Rectal smooth muscle tissue (tissue), 1 donor: ENCODE data around the gene SPATA21.
"Not testable (repeated sequence)": the region's sequence is repeated elsewhere in the genome, so short reads cannot be mapped to it uniquely, and the experiment has no call there.

Experiments used
- H3K27ac ChIP-seq: one replicate; pipeline ENCODE4 v1.7.0; 2013; ENCODE audit warnings: low read depth, low read length, inconsistent platforms
- H3K27me3 ChIP-seq: one replicate; pipeline ENCODE4 v1.7.0; 2013; ENCODE audit warnings: low read length; ENCODE audit not compliant: control insufficient read depth, insufficient read depth
- H3K36me3 ChIP-seq: one replicate; pipeline ENCODE4 v1.7.0; 2013; ENCODE audit warnings: low read length; ENCODE audit not compliant: control insufficient read depth, insufficient read depth
- H3K4me1 ChIP-seq: one replicate; pipeline ENCODE4 v1.7.0; 2013; ENCODE audit warnings: low read length; ENCODE audit not compliant: control insufficient read depth, insufficient read depth
- H3K4me3 ChIP-seq: one replicate; pipeline ENCODE4 v1.7.0; 2013; ENCODE audit warnings: low read length
- H3K9ac ChIP-seq: one replicate; pipeline ENCODE4 v1.7.0; 2013; ENCODE audit warnings: low read length

Gene SPATA21

GRCh38 chr1:16367258-16367967, 69.8 kb downstream of the SPATA21 start:
- H3K4me3 ChIP-seq = peak overlapping the region; percentile 86
- H3K4me1 ChIP-seq = peaks cover 14% of the 10 kb centered on the region
- H3K27ac ChIP-seq = peak overlapping the region; percentile 98
- peak overlapping the region; percentile 86 for H3K9ac ChIP-seq
- no peaks in the 10 kb centered on the region for H3K36me3 ChIP-seq
- no peaks in the 10 kb centered on the region for H3K27me3 ChIP-seq

- Histone ChIP-seq H3K4me3 (peak within 1 kb of the TSS; percentile 86), H3K27ac (peak within 1 kb of the TSS; percentile 98), H3K9ac (peak within 1 kb of the TSS; percentile 86), H3K4me1 (peaks cover 14% of the 10 kb centered on the region), H3K36me3 (no peaks in the 10 kb centered on the region), H3K27me3 (no peaks in the 10 kb centered on the region)
These were observed 70.4 kb downstream of the SPATA21 start, which contains the start of gene SZRD1 for GRCh38 chr1:16366722-16367257. Gene SZRD1, plus strand, starts transcription at chr1:16367242. Its CDS starts 16 bp downstream, at chr1:16367258.

GRCh38 chr1:16365146-16365498, 72.1 kb downstream of the SPATA21 start:
- not testable (repeated sequence) for H3K27ac ChIP-seq, H3K9ac ChIP-seq, H3K4me3 ChIP-seq, H3K36me3 ChIP-seq, H3K27me3 ChIP-seq
- peaks cover 14% of the 10 kb centered on the region for H3K4me1 ChIP-seq

- no peaks in the 10 kb centered on the region for H3K27me3 ChIP-seq
- no peak overlapping the region for H3K27ac ChIP-seq
- H3K9ac ChIP-seq = no peak overlapping the region
- H3K4me3 ChIP-seq = no peak overlapping the region
- peaks cover 5% of the 10 kb centered on the region for H3K4me1 ChIP-seq
- no peaks in the 10 kb centered on the region for H3K36me3 ChIP-seq
These were observed 80.4 kb downstream of the SPATA21 start for GRCh38 chr1:16356867-16357266.

DNA sequence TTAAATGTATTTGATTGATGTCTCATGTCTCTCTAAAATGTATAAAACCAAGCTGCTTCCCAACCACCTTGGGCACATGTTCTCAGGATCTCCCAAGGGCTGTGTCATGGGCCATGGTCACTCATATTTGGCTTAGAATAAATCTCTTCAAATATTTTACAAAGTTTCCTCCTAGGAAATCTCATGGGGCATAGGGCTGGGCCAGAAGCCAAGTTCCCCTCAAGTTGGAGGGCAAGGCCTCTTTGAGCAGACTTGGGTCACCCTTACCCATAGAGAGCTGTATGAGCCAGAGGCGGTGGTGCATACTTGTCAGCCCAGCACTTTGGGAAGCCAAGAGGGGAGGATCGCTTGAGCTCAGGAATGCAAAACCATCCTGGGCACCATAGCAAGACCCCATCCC, 82.6 kb downstream of the SPATA21 start:
- Histone ChIP-seq H3K4me3 (no peak overlapping the region), H3K4me1 (peaks cover 12% of the 10 kb centered on the region), H3K9ac (no peak overlapping the region), H3K36me3 (no peaks in the 10 kb centered on the region), H3K27me3 (no peaks in the 10 kb centered on the region), H3K27ac (no peak overlapping the region)

DNA sequence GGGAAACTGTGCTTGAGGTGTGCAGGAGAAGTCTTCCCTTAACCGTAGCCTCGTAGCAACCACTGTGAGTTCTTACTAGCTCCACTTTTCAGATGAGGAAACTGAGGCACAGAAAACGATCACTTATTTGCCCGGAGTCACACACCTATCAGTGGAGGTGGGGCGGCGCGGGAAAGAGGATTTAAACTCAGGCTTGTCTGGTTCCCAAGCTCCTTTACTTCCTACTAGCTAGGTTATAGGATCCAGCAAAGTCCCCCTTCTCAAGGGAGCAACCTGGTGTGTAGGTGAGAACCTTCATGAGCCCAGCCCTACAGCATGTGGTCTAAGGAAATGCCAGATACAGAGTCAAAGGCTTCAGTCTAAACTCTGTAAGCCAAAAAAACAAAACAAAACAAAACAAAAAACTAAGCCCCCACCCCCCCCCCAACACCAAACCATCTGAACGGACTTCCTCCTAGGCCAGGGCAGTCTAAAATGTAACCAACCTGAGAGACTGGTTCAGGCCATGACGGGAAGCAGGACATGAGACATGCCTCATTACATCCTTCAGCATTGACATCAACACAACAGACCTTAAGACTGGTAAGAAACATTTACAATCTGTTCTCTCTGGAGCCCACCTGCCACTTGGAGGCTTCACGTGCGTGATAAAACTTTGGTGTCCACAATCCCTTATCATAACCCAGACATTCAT, 84.2 kb downstream of the SPATA21 start:
- peak overlapping the region; percentile 96 for H3K9ac ChIP-seq

DNA sequence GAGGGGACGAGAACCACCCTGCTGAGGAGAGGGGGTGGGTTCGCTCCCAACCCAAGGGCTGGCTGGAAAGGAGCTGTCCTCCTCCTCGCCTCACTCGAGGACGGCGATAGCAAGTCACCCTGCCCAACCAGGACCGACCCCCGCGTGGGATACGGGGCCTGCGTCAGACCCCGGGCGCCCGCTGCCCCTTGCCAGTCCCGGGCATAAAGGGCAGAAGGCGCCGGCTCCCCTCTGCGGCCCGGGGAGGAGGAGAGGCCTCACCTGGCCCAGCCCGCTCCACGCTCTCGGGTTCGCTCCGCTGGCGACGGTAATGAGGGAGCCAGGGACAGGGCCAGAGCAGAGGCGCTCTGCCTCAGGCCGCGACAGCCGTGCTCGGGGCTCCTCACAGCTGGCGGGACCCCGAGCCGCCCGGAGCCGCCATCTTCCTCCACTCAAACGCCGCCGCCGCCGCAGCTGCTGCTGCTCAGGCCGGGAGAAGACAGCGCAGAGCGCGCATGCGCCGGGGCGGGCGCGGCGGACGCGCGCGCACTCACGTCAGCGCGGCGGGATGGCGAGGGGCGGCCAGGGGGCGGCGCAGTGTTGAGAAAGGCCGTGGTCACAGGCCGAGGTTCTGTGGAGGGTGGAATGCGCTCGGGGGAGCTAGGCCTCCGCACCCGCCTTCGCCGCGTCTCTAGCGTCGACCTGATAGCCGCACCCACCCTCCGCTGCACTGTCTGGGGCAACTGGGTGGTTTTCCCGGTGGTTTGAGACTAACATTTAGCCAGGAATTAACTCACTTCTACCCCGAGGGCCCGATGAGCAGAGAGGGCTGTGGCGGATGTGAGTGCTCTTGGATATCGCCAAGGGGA, 85.0 kb downstream of the SPATA21 start, which contains the start of gene FBXO42:
FBXO42 (minus strand) TSS at position 487 of the 848 bp plus-strand sequence. CDS start 37,062 bp downstream, outside the sequence.
- Histone ChIP-seq H3K9ac (peak within 1 kb of the TSS; percentile 96), H3K27me3 (no peaks in the 10 kb centered on the region), H3K36me3 (no peaks in the 10 kb centered on the region), H3K27ac (peak within 1 kb of the TSS; percentile 87), H3K4me1 (peaks cover 12% of the 10 kb centered on the region), H3K4me3 (peak within 1 kb of the TSS; percentile 78)

More for the DNA sequence above, 84.2 kb downstream of the SPATA21 start:
- H3K4me3 ChIP-seq = peak overlapping the region; percentile 78
- peaks cover 12% of the 10 kb centered on the region for H3K4me1 ChIP-seq
- H3K27me3 ChIP-seq = no peaks in the 10 kb centered on the region
- H3K36me3 ChIP-seq = no peaks in the 10 kb centered on the region
- peak overlapping the region; percentile 87 for H3K27ac ChIP-seq

GRCh38 chr1:16351456-16351993, 85.7 kb downstream of the SPATA21 start:
- H3K9ac ChIP-seq = peak overlapping the region; percentile 90
- H3K4me3 ChIP-seq = peak overlapping the region; percentile 78
- H3K36me3 ChIP-seq = no peaks in the 10 kb centered on the region
- H3K27me3 ChIP-seq = no peaks in the 10 kb centered on the region
- peaks cover 12% of the 10 kb centered on the region for H3K4me1 ChIP-seq
- H3K27ac ChIP-seq = peak overlapping the region; percentile 87

DNA sequence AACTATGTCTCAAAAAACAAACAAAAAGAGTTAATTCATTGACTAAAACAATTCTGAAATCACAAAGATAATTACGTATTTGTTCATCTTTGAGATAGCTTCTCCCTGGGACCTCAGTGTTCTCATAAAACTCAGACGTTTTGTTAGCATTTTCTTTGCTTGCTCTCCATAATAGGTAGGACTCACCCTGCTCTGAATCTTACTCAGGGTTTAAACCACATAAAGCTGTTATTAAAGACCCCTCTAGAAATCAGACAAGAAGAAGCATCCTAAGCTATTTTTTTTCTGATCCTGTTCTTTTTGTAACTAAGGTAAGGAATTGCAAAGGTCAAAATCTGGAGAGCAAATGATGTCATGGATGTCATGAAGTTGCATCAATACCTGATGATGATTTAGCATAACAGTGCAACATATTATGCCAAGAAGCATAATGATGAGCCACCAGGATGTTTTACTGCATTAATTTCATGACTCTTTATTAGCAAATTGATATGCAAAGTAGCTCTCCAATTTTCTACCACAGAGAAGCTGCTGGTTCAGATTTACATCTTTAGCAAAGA, 87.3 kb downstream of the SPATA21 start:
- H3K27ac ChIP-seq = no peak overlapping the region
- peaks cover 12% of the 10 kb centered on the region for H3K4me1 ChIP-seq
- no peaks in the 10 kb centered on the region for H3K36me3 ChIP-seq
- no peak overlapping the region for H3K9ac ChIP-seq
- H3K4me3 ChIP-seq = no peak overlapping the region
- no peaks in the 10 kb centered on the region for H3K27me3 ChIP-seq
